GM23338 (cell line): ENCODE data around the gene ITGA8. TPM values are rescaled to one million over a fixed set of nuclear protein-coding genes. Genes with fewer than 3 reads are reported as not detected.

Source experiments
- ATAC-seq: fragments of 200-7000 bp; cut with Tn5 transposase; 3 replicates; pipeline ENCODE4 v1.9.1; 2020
- DNase-seq: peaks from one replicate; pipeline ENCODE4 v3.0.0-alpha.2; 2015; ENCODE audit warnings: low spot score
- H2AFZ ChIP-seq: fragments of 200-600 bp; sonication (generic); 2 replicates; pipeline ENCODE4 v1.8.0; 2016; ENCODE audit warnings: antibody characterized with exemption, mild to moderate bottlenecking, moderate library complexity
- H3F3A ChIP-seq: fragments of 200-600 bp; sonication (generic); replicated peaks from 2 replicates; pipeline ENCODE4 v1.8.0; 2017; ENCODE audit warnings: antibody characterized with exemption, mixed run types, low read depth
- H3K27ac ChIP-seq: fragments of 200-600 bp; sonication (generic); 2 replicates; pipeline ENCODE4 v1.6.1; 2016; ENCODE audit warnings: low read depth
- H3K27me3 ChIP-seq: fragments of 200-600 bp; sonication (generic); 2 replicates; pipeline ENCODE4 v1.8.0; 2016; ENCODE audit warnings: mild to moderate bottlenecking, mixed run types, moderate library complexity; ENCODE audit not compliant: insufficient read depth
- H3K36me3 ChIP-seq: fragments of 200-600 bp; sonication (generic); 2 replicates; pipeline ENCODE4 v1.8.0; 2016; ENCODE audit warnings: mild to moderate bottlenecking; ENCODE audit not compliant: insufficient read depth
- H3K4me1 ChIP-seq: fragments of 200-600 bp; sonication (generic); 2 replicates; pipeline ENCODE4 v1.8.0; 2016; ENCODE audit warnings: mild to moderate bottlenecking, moderate library complexity; ENCODE audit not compliant: insufficient read depth
- H3K4me2 ChIP-seq: fragments of 200-600 bp; sonication (generic); 2 replicates; pipeline ENCODE4 v1.7.1; 2017; ENCODE audit warnings: mixed run types
- H3K4me3 ChIP-seq: fragments of 200-600 bp; sonication (generic); 2 replicates; pipeline ENCODE4 v1.6.1; 2016; ENCODE audit warnings: mixed run types
- H3K79me2 ChIP-seq: fragments of 200-600 bp; sonication (generic); replicated peaks from 2 replicates; pipeline ENCODE4 v1.8.0; 2017; ENCODE audit warnings: mild to moderate bottlenecking; ENCODE audit not compliant: insufficient read depth
- H3K9me2 ChIP-seq: fragments of 200-600 bp; sonication (generic); 2 replicates; pipeline ENCODE4 v1.8.0; 2017; ENCODE audit not compliant: insufficient read depth
- H4K20me1 ChIP-seq: fragments of 200-600 bp; sonication (generic); replicated peaks from 2 replicates; pipeline ENCODE4 v1.8.0; 2017; ENCODE audit warnings: mild to moderate bottlenecking; ENCODE audit not compliant: insufficient read depth
- H3K27ac Mint-ChIP-seq: 2 replicates; pipeline ENCODE4 v1.8.0; 2020; ENCODE audit warnings: inconsistent platforms, mild to moderate bottlenecking, moderate library complexity, mixed read lengths
- H3K27me3 Mint-ChIP-seq: 3 replicates; pipeline ENCODE4 v1.8.0; 2022; ENCODE audit warnings: low read depth, mild to moderate bottlenecking, moderate library complexity, mixed read lengths, inconsistent platforms; ENCODE audit not compliant: insufficient read depth, poor library complexity
- H3K36me3 Mint-ChIP-seq: 3 replicates; pipeline ENCODE4 v1.8.0; 2021; ENCODE audit warnings: low read depth, mild to moderate bottlenecking, inconsistent platforms, moderate library complexity, mixed read lengths
- H3K4me1 Mint-ChIP-seq: 3 replicates; pipeline ENCODE4 v1.8.0; 2020; ENCODE audit warnings: mild to moderate bottlenecking, inconsistent platforms, mixed read lengths
- H3K4me3 Mint-ChIP-seq: 3 replicates; pipeline ENCODE4 v1.8.0; 2021; ENCODE audit warnings: moderate library complexity, mild to moderate bottlenecking, inconsistent platforms, mixed read lengths
- H3K9me3 Mint-ChIP-seq: 3 replicates; pipeline ENCODE4 v1.8.0; 2020; ENCODE audit warnings: moderate library complexity, mild to moderate bottlenecking, inconsistent platforms, mixed read lengths
- EZH2 ChIP-seq: fragments of 200-600 bp; sonication (generic); IDR thresholded peaks from one replicate; pipeline ENCODE4 v1.8.0; 2017; ENCODE audit warnings: antibody characterized with exemption, mild to moderate bottlenecking, low read depth; ENCODE audit not compliant: unreplicated experiment
- EZH2phosphoT487 ChIP-seq: fragments of 200-600 bp; sonication (generic); IDR thresholded peaks from one replicate; pipeline ENCODE4 v1.8.1; 2018; ENCODE audit warnings: antibody characterized with exemption; ENCODE audit not compliant: unreplicated experiment
- NANOG ChIP-seq: IDR thresholded peaks from 2 replicates; pipeline ENCODE4 v1.6.1; 2016; ENCODE audit warnings: antibody characterized with exemption, borderline replicate concordance
- STAT1 ChIP-seq: IDR thresholded peaks from one replicate; pipeline ENCODE4 v1.6.1; 2016; ENCODE audit warnings: antibody characterized with exemption; ENCODE audit not compliant: unreplicated experiment
- ZNF114 ChIP-seq: fragments of 250-450 bp; sonication (Bioruptor Pico); IDR thresholded peaks from 2 replicates; pipeline ENCODE4 v1.5.0; 2020; ENCODE audit warnings: mild to moderate bottlenecking, moderate library complexity
- polyA plus RNA-seq: library from polyadenylated mRNA; unstranded; fragments of >200 nt; fragmentation: Nextera tagmentation; extraction: Ambion mirVana; gene quantifications from 2 replicates; pipeline ENCODE4 v1.2.1, GENCODE V29; 2016
- total RNA-seq: library from RNA; depleted of rRNA; stranded (reverse); fragments of >200 nt; shearing (Covaris generic); gene quantifications from 2 replicates; pipeline ENCODE4 v1.2.3, GENCODE V29; 2014
- TF ChIP-seq, protein P1 (sequence below): IDR thresholded peaks from one replicate; pipeline ENCODE4 v1.6.1; 2018; ENCODE audit warnings: antibody characterized with exemption; ENCODE audit not compliant: unreplicated experiment
- TF ChIP-seq, protein P2 (sequence below): fragments of 250-450 bp; sonication (Bioruptor Pico); IDR thresholded peaks from 2 replicates; pipeline ENCODE4 v1.5.0; 2020; ENCODE audit warnings: mild to moderate bottlenecking, moderate library complexity
- TF ChIP-seq, protein P3 (sequence below), 2 experiments: fragments of 200-600 bp in 1 of 2; sonication (generic) in 1 of 2; conservative IDR thresholded peaks; 2 replicates each; pipeline versions ENCODE4 v1.5.1 to v1.6.1; 2016 to 2017; ENCODE audit warnings: antibody characterized with exemption in 2 of 2, low read depth in 2 of 2, mild to moderate bottlenecking in 2 of 2, moderate library complexity in 1 of 2

ITGA8 gene
- total and polyA plus RNA-seq, 2 experiments from 2014 or later = not detected

DNA sequence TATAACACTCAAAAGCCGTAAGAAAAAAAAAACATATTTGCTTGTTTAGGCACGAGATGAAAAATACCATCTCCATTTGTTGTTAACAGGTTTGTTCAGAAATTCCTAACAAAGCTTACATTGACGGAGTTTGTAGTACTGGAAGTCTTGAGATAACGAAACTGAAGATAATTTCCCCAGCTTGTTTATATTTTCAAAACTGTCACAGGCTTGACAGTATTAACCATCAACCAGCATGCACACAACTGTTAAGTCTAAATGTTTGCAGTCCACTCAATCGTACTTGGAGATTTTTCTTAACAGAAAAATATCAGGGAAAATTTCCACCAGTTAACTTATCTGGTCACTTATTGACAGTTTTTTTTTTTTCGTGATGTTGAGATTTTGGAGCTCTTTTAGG, 68.5 kb downstream of the ITGA8 start (continued):
- TF ChIP-seq, protein P1, sequence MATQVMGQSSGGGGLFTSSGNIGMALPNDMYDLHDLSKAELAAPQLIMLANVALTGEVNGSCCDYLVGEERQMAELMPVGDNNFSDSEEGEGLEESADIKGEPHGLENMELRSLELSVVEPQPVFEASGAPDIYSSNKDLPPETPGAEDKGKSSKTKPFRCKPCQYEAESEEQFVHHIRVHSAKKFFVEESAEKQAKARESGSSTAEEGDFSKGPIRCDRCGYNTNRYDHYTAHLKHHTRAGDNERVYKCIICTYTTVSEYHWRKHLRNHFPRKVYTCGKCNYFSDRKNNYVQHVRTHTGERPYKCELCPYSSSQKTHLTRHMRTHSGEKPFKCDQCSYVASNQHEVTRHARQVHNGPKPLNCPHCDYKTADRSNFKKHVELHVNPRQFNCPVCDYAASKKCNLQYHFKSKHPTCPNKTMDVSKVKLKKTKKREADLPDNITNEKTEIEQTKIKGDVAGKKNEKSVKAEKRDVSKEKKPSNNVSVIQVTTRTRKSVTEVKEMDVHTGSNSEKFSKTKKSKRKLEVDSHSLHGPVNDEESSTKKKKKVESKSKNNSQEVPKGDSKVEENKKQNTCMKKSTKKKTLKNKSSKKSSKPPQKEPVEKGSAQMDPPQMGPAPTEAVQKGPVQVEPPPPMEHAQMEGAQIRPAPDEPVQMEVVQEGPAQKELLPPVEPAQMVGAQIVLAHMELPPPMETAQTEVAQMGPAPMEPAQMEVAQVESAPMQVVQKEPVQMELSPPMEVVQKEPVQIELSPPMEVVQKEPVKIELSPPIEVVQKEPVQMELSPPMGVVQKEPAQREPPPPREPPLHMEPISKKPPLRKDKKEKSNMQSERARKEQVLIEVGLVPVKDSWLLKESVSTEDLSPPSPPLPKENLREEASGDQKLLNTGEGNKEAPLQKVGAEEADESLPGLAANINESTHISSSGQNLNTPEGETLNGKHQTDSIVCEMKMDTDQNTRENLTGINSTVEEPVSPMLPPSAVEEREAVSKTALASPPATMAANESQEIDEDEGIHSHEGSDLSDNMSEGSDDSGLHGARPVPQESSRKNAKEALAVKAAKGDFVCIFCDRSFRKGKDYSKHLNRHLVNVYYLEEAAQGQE = no peak
- no peak for TF ChIP-seq EZH2
- no peak for TF ChIP-seq NANOG
- no peak for TF ChIP-seq ZNF114 (CRISPR knock-in tag)

DNA sequence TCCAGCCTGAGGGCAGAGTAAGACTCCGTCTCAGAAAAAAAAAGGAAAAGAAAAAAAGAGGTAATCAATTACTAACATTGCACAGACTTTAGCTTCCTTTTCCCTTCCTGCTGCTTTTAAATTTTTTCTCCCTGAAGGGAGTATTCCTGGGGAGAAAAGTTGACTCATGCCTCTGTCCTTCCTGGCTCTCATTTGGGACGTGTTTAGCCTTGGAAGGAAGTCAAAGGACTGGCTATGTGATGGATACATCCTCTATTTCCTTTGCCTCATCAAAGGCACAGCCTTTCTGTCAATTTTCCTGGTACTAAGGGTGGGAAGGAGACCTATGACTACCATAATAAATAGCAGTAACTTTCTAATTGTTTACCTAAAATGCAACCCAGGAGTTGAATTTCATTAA, 77.6 kb downstream of the ITGA8 start:
- Histone ChIP-seq H3K36me3 (no peaks in the 10 kb centered on the region), H3K9me2 (no peaks in the 10 kb centered on the region), H3K4me1 (no peaks in the 10 kb centered on the region), H3K79me2 (no peaks in the 10 kb centered on the region), H2AFZ (no peak overlapping the region), H3K4me2 (no peak overlapping the region), H3F3A (no peaks in the 10 kb centered on the region), H3K27me3 (no peaks in the 10 kb centered on the region), H3K4me3 (no peak overlapping the region), H4K20me1 (no peaks in the 10 kb centered on the region), H3K27ac (no peak overlapping the region)
- DNase-seq = no peak
- no peaks in the 10 kb centered on the region for H3K4me1 Mint-ChIP-seq
- no peak for TF ChIP-seq EZH2phosphoT487
- TF ChIP-seq, protein P2, sequence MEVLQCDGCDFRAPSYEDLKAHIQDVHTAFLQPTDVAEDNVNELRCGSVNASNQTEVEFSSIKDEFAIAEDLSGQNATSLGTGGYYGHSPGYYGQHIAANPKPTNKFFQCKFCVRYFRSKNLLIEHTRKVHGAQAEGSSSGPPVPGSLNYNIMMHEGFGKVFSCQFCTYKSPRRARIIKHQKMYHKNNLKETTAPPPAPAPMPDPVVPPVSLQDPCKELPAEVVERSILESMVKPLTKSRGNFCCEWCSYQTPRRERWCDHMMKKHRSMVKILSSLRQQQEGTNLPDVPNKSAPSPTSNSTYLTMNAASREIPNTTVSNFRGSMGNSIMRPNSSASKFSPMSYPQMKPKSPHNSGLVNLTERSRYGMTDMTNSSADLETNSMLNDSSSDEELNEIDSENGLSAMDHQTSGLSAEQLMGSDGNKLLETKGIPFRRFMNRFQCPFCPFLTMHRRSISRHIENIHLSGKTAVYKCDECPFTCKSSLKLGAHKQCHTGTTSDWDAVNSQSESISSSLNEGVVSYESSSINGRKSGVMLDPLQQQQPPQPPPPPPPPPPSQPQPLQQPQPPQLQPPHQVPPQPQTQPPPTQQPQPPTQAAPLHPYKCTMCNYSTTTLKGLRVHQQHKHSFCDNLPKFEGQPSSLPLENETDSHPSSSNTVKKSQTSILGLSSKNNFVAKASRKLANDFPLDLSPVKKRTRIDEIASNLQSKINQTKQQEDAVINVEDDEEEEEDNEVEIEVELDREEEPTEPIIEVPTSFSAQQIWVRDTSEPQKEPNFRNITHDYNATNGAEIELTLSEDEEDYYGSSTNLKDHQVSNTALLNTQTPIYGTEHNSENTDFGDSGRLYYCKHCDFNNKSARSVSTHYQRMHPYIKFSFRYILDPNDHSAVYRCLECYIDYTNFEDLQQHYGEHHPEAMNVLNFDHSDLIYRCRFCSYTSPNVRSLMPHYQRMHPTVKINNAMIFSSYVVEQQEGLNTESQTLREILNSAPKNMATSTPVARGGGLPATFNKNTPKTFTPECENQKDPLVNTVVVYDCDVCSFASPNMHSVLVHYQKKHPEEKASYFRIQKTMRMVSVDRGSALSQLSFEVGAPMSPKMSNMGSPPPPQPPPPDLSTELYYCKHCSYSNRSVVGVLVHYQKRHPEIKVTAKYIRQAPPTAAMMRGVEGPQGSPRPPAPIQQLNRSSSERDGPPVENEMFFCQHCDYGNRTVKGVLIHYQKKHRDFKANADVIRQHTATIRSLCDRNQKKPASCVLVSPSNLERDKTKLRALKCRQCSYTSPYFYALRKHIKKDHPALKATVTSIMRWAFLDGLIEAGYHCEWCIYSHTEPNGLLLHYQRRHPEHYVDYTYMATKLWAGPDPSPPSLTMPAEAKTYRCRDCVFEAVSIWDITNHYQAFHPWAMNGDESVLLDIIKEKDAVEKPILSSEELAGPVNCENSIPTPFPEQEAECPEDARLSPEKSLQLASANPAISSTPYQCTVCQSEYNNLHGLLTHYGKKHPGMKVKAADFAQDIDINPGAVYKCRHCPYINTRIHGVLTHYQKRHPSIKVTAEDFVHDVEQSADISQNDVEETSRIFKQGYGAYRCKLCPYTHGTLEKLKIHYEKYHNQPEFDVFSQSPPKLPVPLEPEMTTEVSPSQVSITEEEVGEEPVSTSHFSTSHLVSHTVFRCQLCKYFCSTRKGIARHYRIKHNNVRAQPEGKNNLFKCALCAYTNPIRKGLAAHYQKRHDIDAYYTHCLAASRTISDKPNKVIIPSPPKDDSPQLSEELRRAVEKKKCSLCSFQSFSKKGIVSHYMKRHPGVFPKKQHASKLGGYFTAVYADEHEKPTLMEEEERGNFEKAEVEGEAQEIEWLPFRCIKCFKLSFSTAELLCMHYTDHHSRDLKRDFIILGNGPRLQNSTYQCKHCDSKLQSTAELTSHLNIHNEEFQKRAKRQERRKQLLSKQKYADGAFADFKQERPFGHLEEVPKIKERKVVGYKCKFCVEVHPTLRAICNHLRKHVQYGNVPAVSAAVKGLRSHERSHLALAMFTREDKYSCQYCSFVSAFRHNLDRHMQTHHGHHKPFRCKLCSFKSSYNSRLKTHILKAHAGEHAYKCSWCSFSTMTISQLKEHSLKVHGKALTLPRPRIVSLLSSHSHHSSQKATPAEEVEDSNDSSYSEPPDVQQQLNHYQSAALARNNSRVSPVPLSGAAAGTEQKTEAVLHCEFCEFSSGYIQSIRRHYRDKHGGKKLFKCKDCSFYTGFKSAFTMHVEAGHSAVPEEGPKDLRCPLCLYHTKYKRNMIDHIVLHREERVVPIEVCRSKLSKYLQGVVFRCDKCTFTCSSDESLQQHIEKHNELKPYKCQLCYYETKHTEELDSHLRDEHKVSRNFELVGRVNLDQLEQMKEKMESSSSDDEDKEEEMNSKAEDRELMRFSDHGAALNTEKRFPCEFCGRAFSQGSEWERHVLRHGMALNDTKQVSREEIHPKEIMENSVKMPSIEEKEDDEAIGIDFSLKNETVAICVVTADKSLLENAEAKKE (CRISPR knock-in tag) = no peak
- TF ChIP-seq STAT1 = no peak
- TF ChIP-seq, protein P3, sequence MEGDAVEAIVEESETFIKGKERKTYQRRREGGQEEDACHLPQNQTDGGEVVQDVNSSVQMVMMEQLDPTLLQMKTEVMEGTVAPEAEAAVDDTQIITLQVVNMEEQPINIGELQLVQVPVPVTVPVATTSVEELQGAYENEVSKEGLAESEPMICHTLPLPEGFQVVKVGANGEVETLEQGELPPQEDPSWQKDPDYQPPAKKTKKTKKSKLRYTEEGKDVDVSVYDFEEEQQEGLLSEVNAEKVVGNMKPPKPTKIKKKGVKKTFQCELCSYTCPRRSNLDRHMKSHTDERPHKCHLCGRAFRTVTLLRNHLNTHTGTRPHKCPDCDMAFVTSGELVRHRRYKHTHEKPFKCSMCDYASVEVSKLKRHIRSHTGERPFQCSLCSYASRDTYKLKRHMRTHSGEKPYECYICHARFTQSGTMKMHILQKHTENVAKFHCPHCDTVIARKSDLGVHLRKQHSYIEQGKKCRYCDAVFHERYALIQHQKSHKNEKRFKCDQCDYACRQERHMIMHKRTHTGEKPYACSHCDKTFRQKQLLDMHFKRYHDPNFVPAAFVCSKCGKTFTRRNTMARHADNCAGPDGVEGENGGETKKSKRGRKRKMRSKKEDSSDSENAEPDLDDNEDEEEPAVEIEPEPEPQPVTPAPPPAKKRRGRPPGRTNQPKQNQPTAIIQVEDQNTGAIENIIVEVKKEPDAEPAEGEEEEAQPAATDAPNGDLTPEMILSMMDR (conservative IDR thresholded peaks at IDR 0.05; ENCODE audit: low read depth in 2 of 2) = no peak
- TF ChIP-seq ZNF114 (CRISPR knock-in tag) = no peak
- peaks cover 2% of the 10 kb centered on the region for H3K27me3 Mint-ChIP-seq
- no peak for ATAC-seq
- H3K27ac Mint-ChIP-seq = no peak overlapping the region
- no peaks in the 10 kb centered on the region for H3K36me3 Mint-ChIP-seq
- no peaks in the 10 kb centered on the region for H3K9me3 Mint-ChIP-seq
- no peak overlapping the region for H3K4me3 Mint-ChIP-seq
